GM10248 (cell line): ENCODE results near the gene PALLD.

Source experiments
- CTCF ChIA-PET: fragments of 300-600 bp; sonication (Branson Sonifier 250); formaldehyde crosslinking; extraction: SDS; loops from one replicate; lab custom pipeline; 2021; ENCODE audit warnings: antibody characterized with exemption; lab: Yijun Ruan, JAX
- POLR2A ChIA-PET: fragments of 350-650 bp; sonication (Branson Sonifier 250); formaldehyde crosslinking; extraction: SDS; loops from one replicate; lab custom pipeline; 2020; ENCODE audit warnings: antibody characterized with exemption; lab: Yijun Ruan, JAX
- DNase-seq: peaks from one replicate; pipeline ENCODE4 v3.0.0; 2012; ENCODE audit errors: extremely low spot score
- TF ChIP-seq, protein P1 (sequence below): IDR thresholded peaks from 2 replicates; pipeline ENCODE4 v1.5.1; 2012; ENCODE audit warnings: mild to moderate bottlenecking, low read depth; ENCODE audit errors: extremely low read depth, missing control alignments, control extremely low read depth

Gene PALLD

DNA sequence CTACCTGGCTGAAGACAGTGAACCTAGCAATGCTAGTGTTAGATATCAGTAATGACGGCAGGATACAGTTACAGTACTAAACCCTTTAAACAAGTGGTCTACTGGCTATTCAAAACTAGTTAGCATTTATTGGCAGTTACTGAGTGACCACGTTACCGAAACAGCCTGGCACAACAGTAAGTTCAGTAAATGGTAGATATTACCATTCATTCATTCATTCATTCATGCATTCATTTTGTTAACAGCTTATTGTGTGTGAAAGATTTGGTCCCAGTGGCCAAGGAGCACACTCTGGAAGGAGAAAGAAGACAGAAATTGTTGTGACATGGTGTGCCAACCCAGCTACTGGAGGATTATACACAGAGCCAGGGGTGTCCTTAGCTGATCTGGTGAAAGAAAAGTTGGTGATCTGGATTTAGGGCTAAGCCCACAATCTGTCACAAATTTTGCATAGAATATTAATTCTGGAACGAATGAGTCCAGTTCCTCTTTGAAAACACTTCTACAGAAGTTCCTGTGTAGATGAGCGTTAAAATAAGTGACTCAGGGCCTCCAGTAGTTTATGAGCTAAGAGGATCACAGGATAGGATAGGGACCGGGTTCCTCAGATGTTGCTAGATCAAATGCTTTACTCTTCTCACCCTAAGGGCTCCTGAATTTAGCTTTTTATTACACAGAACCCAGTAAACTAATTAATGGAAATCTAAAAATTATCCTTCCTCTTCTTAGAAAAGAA lies 334.1 kb downstream of the PALLD start:
- no peak for DNase-seq
- ChIA-PET CTCF (interaction anchor here (1.5 to 2.8 kb wide), 2 partner anchors 9 to 12 kb away, joined by 6 to 12 read pairs; no protein-coding TSS in a partner anchor), POLR2A (no interaction called here)
- TF ChIP-seq, protein P1, sequence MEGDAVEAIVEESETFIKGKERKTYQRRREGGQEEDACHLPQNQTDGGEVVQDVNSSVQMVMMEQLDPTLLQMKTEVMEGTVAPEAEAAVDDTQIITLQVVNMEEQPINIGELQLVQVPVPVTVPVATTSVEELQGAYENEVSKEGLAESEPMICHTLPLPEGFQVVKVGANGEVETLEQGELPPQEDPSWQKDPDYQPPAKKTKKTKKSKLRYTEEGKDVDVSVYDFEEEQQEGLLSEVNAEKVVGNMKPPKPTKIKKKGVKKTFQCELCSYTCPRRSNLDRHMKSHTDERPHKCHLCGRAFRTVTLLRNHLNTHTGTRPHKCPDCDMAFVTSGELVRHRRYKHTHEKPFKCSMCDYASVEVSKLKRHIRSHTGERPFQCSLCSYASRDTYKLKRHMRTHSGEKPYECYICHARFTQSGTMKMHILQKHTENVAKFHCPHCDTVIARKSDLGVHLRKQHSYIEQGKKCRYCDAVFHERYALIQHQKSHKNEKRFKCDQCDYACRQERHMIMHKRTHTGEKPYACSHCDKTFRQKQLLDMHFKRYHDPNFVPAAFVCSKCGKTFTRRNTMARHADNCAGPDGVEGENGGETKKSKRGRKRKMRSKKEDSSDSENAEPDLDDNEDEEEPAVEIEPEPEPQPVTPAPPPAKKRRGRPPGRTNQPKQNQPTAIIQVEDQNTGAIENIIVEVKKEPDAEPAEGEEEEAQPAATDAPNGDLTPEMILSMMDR: no peak

DNA sequence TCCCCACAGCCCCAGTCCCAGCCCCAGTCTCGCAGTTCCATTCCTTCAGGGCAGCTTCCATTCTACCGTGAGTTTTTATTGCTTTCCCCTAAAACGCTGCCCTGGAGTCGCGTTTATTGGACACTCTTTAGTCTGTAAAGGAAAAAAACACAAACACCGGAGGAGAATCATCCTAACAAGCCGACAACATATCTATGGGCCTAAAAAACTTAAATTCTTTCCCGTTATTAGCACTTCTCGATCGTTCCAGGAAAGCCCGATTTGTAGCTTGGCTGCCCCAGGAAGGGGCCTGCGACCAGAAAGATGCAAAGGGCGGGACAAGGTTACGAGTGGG lies 334.7 kb downstream of the PALLD start:
- DNase-seq: no peak
- ChIA-PET POLR2A (no interaction called here), CTCF (interaction anchor here (2.8 kb wide), 1 partner anchor 8 kb away, joined by 12 read pairs; no protein-coding TSS in a partner anchor)
- TF ChIP-seq, protein P1: no peak

DNA sequence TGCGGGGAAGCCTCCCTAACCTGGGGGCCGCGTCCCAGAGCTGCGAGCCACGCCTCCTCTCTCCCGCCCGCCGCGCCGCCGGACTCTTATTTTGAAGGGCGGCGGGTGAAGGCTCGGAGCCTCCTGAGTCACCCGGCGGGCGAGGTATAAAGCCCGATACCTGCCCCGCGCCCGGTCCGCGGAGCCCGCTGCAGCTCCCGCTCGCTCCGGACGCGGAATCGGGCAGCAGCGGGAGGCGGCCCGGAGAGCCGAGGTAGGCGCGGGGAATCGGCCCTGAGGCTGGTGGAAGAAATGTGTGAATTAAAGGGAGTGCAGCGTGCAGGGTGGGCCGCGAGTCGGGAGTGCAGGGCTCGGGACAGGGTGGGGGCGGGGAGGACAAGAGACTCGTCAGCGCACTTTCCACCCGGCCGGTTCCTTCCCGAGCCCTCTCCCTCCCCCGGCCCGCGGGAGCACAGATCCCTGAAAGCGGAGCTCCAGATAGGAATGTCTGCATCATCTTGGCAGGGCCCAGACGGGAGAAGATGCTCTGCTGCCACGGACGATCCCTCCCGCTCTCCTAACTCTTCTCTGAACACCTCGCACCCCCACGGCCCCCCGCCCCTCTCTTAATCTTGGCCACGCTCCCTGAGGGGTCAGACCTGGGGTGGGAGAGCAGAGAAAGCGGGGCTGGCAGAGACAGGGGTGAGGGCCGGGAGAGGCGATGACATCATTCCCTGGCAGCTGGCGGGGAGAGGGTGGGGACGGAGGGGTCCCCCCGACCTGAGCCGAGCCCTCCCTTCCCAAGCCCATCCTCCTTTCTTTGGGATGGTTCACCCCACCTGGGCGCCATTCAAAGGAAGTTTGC lies 335.3 kb downstream of the PALLD start:
- ChIA-PET POLR2A (interaction anchor here (0.6 kb wide), 1 partner anchor 169 kb away, joined by 3 read pairs; no protein-coding TSS in a partner anchor), CTCF (no interaction called here)
- peak; percentile 72 for DNase-seq
- TF ChIP-seq, protein P1: no peak

DNA sequence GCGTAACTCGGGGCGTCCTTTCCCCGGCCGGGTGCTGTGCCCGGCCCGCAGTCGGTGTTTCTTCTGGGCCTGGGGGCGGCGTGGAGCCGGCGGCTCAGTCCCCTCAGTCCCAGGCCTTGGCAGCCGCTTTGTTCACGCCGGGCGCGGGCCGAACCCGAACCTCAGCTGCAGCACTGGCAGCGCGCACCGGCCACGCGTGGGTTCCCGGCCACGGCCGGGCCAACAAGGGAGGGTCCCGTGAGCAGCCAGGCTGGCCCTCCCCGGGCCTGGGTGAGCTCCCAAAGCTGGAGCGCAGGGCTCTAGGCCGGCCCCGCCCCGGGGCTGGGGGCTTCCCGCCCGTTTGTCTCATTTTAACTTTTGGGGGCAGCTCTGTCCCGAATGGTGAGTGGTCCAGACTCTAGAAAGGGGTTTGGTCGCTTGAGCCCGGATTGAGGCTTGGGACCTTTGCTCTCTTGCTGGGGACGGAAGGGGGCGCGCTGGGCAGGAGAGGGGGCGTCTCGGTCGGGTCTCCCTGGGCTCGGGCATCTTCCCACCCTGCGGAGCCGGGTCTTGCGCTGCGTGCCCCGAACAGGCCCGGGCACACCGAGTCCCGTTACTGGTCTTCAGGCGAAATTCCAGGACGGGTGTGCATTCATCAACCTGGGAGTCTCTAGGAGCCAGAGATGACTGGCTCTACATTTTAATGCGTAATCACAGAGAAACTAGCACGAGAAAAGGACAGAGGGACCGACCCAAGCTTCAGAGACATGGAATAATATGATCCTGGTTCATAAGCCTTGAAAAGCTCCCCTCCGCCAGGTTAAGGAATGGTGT lies 336.1 kb downstream of the PALLD start:
- ChIA-PET POLR2A (interaction anchor here (0.6 kb wide), 1 partner anchor 168 kb away, joined by 3 read pairs; no protein-coding TSS in a partner anchor), CTCF (interaction anchor here (0.8 kb wide), 1 partner anchor 16 kb away, joined by 3 read pairs; no protein-coding TSS in a partner anchor)
- TF ChIP-seq, protein P1: no peak
- peak; percentile 25 for DNase-seq

DNA sequence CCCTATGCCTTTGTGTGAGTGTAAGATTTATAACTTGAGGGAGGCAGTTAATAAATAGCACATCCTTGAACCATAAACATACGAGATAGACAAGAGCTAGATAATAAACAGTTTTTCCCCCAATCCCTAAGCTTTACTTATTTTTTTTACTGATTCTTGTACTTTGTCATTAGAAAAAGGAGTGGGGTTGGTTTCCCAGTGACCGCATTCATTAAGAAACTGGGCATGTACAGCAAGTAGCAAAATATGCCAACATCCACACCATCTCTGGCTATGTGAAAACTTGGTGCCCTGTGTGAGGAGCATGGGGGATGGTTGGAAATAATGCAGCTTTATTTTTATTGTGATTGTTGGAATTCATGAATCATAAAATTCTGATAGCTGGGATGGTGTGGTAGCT lies 337.0 kb downstream of the PALLD start:
- TF ChIP-seq, protein P1: no peak
- ChIA-PET POLR2A (no interaction called here), CTCF (interaction anchor here (0.8 kb wide), 1 partner anchor 15 kb away, joined by 3 read pairs; no protein-coding TSS in a partner anchor)
- no peak for DNase-seq
